ENCODE measurements around the gene CTAGE6.
"Not testable (repeated sequence)": the region's sequence is repeated elsewhere in the genome, so short reads cannot be mapped to it uniquely, and the experiment has no call there.

The CTAGE6 gene

DNA sequence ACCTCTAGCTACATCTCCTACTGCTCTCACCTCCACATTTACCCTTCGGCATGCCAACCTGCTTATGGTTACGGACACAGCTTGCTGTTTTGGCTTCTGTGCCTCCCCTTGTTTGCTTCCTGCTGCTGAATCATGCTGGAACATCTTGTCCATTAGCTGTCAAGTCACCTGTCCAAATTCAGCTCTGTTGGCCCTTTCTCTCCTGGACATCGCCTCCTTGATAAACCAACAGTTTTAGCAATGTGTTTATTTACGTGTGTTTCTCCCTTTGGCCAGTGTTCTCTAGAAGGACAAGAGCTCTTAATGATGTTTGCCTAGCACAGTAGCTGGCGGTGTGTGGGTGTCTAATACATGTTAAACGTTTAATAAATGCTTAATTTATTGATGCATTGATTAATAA, 31.4 kb downstream of the CTAGE6 start:
- in situ Hi-C loops (cut with MboI; ENCODE audit: low pct_unique_long_range_greater_than_20kb, low sequenced_read_pairs); DNase-seq: not testable (repeated sequence)

DNA sequence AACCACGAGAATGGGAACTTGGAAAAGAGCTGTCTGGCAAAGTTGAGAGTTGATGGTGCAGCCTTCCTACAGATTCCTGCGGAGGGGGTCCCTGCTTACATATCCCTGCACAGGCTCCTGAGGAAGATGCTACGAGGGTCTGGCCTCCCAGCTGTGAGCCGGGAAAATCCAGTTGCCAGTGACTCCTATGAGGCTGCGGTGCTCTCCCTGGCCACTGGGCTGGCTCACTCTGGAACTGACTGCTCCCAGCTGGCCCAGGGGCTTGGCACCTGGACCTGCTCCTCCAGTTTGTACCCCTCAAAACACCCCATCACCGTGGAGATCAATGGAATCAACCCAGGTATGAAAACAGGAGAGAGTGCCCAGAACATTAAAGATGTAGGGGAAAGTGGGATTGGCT, 37.2 kb downstream of the CTAGE6 start:
- in situ Hi-C loops (cut with MboI; ENCODE audit: low pct_unique_long_range_greater_than_20kb, low sequenced_read_pairs); DNase-seq: not testable (repeated sequence)

GRCh38 chr7:143715543-143716193, 41.8 kb downstream of the CTAGE6 start:
- in situ Hi-C loops (cut with MboI; ENCODE audit: low pct_unique_long_range_greater_than_20kb, low sequenced_read_pairs); DNase-seq: not testable (repeated sequence)

- in situ Hi-C loops (cut with MboI; ENCODE audit: low pct_unique_long_range_greater_than_20kb, low sequenced_read_pairs); DNase-seq: not testable (repeated sequence)
Observed at GRCh38 chr7:143714581-143715454, 42.7 kb downstream of the CTAGE6 start.

- DNase-seq; in situ Hi-C loops (cut with MboI; ENCODE audit: low pct_unique_long_range_greater_than_20kb, low sequenced_read_pairs): not testable (repeated sequence)
Observed at GRCh38 chr7:143712381-143712780, 45.1 kb downstream of the CTAGE6 start.

DNA sequence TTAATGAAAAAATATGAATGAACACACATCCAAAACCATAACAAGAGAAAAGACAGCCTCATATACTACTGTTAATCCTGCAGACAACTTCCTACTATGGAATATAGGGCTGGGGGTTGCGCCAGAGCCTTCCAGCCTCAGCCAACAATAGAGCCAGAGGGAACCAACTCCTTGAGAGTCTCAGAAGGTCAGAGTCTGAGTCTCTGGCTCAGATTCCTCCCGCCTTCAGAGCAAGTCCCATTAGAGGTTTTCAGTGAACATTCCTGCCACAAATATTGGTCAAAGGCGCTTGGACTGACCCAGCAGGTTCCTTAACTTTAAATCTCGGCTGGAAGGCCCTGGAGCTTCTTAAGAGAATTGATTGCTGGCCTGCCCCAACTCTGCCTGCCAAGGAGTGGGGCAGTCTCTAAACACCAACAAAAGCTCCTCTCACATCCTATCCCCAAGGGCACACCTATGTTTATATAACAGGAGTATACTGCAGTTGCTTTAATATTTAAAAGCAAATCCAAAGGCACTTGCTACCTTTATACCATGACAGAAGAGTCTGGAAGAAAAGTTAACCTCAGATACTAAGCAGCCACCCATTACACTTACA, 45.7 kb downstream of the CTAGE6 start:
- in situ Hi-C loops (cut with MboI; ENCODE audit: low pct_unique_long_range_greater_than_20kb, low sequenced_read_pairs); DNase-seq: not testable (repeated sequence)

DNA sequence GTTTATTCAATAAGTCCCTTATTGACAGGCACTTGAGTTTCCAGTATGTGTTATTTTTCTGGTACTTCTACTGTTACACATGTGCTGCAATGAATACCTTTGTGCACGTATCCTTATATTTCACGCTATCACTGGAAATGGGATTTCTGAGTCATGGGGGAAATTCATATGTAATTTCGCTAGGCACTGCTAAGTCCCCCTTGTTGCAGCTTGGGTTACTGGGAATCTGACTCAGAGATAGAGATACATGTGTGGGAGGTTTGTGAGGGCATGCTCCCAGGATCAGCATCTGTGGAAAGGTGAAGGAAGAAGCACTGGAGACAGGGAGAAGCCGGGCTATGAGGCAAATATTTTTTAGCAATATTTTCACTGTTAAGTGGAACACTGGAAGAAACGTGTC, 47.6 kb downstream of the CTAGE6 start:
- in situ Hi-C loops (cut with MboI; ENCODE audit: low pct_unique_long_range_greater_than_20kb, low sequenced_read_pairs); DNase-seq: not testable (repeated sequence)
